Activated T-cell treated with anti-CD3 and anti-CD28 coated beads, Interleukin-2, amount 50 U/mL, for 4 hours (primary cell): ENCODE measurements around the gene CRTAC1. TPM values are rescaled to one million over a fixed set of nuclear protein-coding genes. Genes with fewer than 3 reads are reported as not detected.

Experiments
- ATAC-seq, 2 donors: fragments of 200-7000 bp; cut with Tn5 transposase; one replicate each; pipeline ENCODE4 v1.10.0; 2021
- DNase-seq: peaks from one replicate; pipeline ENCODE4 v3.0.0-alpha.2; 2020
- H3K27me3 Mint-ChIP-seq: one replicate; pipeline ENCODE4 v1.8.0; 2021; ENCODE audit warnings: low read depth, mixed read lengths
- H3K36me3 Mint-ChIP-seq: one replicate; pipeline ENCODE4 v1.8.0; 2022; ENCODE audit warnings: mixed read lengths; ENCODE audit not compliant: insufficient read depth
- H3K4me1 Mint-ChIP-seq: one replicate; pipeline ENCODE4 v1.8.0; 2021; ENCODE audit warnings: low read depth, mixed read lengths
- H3K4me3 Mint-ChIP-seq: one replicate; pipeline ENCODE4 v1.8.0; 2021; ENCODE audit warnings: mild to moderate bottlenecking, moderate library complexity, mixed read lengths
- H3K9me3 Mint-ChIP-seq: one replicate; pipeline ENCODE4 v1.8.0; 2021; ENCODE audit warnings: mixed read lengths
- total RNA-seq, 3 donors: library from RNA; stranded (reverse); gene quantifications; one replicate each; pipeline ENCODE4 v1.2.1, GENCODE V29; 2021

CRTAC1 gene
- total RNA-seq, 3 donors from 2014 or later, result not detected

GRCh38 chr10:97820096-97820704 is 210.2 kb downstream of the CRTAC1 start:
- H3K27me3 Mint-ChIP-seq, result no peaks in the 10 kb centered on the region
- no peaks in the 10 kb centered on the region for H3K4me1 Mint-ChIP-seq
- peaks cover 2% of the 10 kb centered on the region for H3K36me3 Mint-ChIP-seq
- H3K4me3 Mint-ChIP-seq, result no peak overlapping the region
- no peaks in the 10 kb centered on the region for H3K9me3 Mint-ChIP-seq
- ATAC-seq, result no peak
- DNase-seq, result no peak

- no peak overlapping the region for H3K4me3 Mint-ChIP-seq
- no peak for DNase-seq
- no peaks in the 10 kb centered on the region for H3K27me3 Mint-ChIP-seq
- peaks cover under 1% of the 10 kb centered on the region for H3K36me3 Mint-ChIP-seq
- no peak for ATAC-seq
- no peaks in the 10 kb centered on the region for H3K9me3 Mint-ChIP-seq
- H3K4me1 Mint-ChIP-seq, result no peaks in the 10 kb centered on the region
These were observed 211.8 kb downstream of the CRTAC1 start for GRCh38 chr10:97818572-97818971.

GRCh38 chr10:97816609-97817008 is 213.8 kb downstream of the CRTAC1 start:
- no peak for ATAC-seq
- H3K36me3 Mint-ChIP-seq, result no peaks in the 10 kb centered on the region
- no peaks in the 10 kb centered on the region for H3K9me3 Mint-ChIP-seq
- H3K4me3 Mint-ChIP-seq, result no peak overlapping the region
- peaks cover 4% of the 10 kb centered on the region for H3K4me1 Mint-ChIP-seq
- DNase-seq, result no peak
- no peaks in the 10 kb centered on the region for H3K27me3 Mint-ChIP-seq

Other genes with a start within 250 kb of the CRTAC1 start
- gene GOLGA7B, start 180.8 kb downstream of the CRTAC1 start, total RNA-seq, result under 1 TPM; 0.28 to 0.32 (median 0.30) TPM
- gene R3HCC1L, start 104.0 kb upstream of the CRTAC1 start, total RNA-seq, result 10 to 100 TPM; 16.8 to 19.6 (median 18.9) TPM
- gene LOXL4, start 237.6 kb upstream of the CRTAC1 start, total RNA-seq, result not detected